Upper lobe of left lung (tissue), 4 donors: Measurements from ENCODE around the gene CLEC14A.

Experiments
- EP300 ChIP-seq, 4 donors: sonication (generic); formaldehyde crosslinking; IDR thresholded peaks; one replicate each; pipeline ENCODE4 v1.5.1; 2017; ENCODE audit warnings: antibody characterized with exemption in 4 of 4, control low read depth in 2 of 4
- POLR2A ChIP-seq, 4 donors: fragments of 450-650 bp; IDR thresholded peaks; one replicate each; pipeline ENCODE4 v1.5.1; 2016 to 2017; ENCODE audit warnings: antibody characterized with exemption in 4 of 4, mild to moderate bottlenecking in 2 of 4
- POLR2AphosphoS5 ChIP-seq, 2 donors: sonication (generic); formaldehyde crosslinking; IDR thresholded peaks; one replicate each; pipeline ENCODE4 v1.5.1; 2017; ENCODE audit warnings: antibody characterized with exemption in 2 of 2
- TF ChIP-seq, protein P1 (sequence below), 6 experiments: fragments of 450-650 bp in 4 of 6; fragments of 200-600 bp in 2 of 6; sonication (generic) in 2 of 6; IDR thresholded peaks; one replicate each; pipeline ENCODE4 v1.5.1; 2016 to 2019; ENCODE audit warnings: antibody characterized with exemption in 6 of 6

DNA sequence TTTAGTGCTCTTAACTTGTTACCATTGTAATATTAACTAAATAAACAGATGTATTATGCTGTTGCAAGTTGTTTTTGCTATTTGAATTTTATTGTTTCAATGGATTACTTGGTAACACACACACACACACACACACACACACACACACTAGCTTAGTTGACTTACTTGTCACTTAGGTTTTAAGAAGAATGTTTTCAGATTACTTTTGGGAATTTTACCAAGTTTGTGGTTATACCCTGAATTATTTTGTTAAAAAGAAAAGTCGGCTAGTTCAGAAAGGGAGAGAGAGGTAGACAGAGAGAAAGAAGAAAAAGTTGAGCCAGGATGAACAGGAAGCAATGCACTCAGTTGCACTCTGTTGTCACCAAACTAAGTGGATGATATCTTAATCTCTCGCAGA, 42.9 kb downstream of the CLEC14A start:
- TF ChIP-seq, protein P1, sequence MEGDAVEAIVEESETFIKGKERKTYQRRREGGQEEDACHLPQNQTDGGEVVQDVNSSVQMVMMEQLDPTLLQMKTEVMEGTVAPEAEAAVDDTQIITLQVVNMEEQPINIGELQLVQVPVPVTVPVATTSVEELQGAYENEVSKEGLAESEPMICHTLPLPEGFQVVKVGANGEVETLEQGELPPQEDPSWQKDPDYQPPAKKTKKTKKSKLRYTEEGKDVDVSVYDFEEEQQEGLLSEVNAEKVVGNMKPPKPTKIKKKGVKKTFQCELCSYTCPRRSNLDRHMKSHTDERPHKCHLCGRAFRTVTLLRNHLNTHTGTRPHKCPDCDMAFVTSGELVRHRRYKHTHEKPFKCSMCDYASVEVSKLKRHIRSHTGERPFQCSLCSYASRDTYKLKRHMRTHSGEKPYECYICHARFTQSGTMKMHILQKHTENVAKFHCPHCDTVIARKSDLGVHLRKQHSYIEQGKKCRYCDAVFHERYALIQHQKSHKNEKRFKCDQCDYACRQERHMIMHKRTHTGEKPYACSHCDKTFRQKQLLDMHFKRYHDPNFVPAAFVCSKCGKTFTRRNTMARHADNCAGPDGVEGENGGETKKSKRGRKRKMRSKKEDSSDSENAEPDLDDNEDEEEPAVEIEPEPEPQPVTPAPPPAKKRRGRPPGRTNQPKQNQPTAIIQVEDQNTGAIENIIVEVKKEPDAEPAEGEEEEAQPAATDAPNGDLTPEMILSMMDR (IDR thresholded peaks at IDR 0.05): no peak
- TF ChIP-seq EP300 (IDR thresholded peaks at IDR 0.05) (no peak), POLR2A (IDR thresholded peaks at IDR 0.05) (no peak), POLR2AphosphoS5 (IDR thresholded peaks at IDR 0.05) (no peak)
